MCF 10A (cell line): ENCODE results near the gene CSMD2. TPM values are rescaled to one million over a fixed set of nuclear protein-coding genes. Genes with fewer than 3 reads are reported as not detected.

ENCODE experiments used
- BruUV-seq: library from RNA; stranded (reverse); fragments of 400-500 nt; replicated peaks from 2 replicates; lab custom pipeline; 2021; lab: Mats Ljungman, UMichigan
- CTCF ChIA-PET: fragments of 300-600 bp; sonication (Branson Sonifier 250); formaldehyde crosslinking; extraction: SDS; loops from one replicate; lab custom pipeline; 2021; ENCODE audit warnings: antibody characterized with exemption, inconsistent platforms; lab: Yijun Ruan, JAX
- POLR2A ChIA-PET: fragments of 300-600, 350-650 bp; sonication (Branson Sonifier 250); formaldehyde crosslinking; extraction: SDS; loops from one replicate; lab custom pipeline; 2020; ENCODE audit warnings: antibody characterized with exemption, inconsistent platforms; lab: Yijun Ruan, JAX
- DNase-seq: peaks from one replicate; pipeline ENCODE4 v3.0.0-alpha.2; 2018; ENCODE audit not compliant: unreplicated experiment
- H3K27ac Mint-ChIP-seq: one replicate; pipeline ENCODE4 v1.8.0; 2022; ENCODE audit warnings: mild to moderate bottlenecking, low read depth, mixed read lengths; ENCODE audit not compliant: unreplicated experiment
- H3K27me3 Mint-ChIP-seq: one replicate; pipeline ENCODE4 v1.8.0; 2022; ENCODE audit warnings: mixed read lengths; ENCODE audit not compliant: insufficient read depth, unreplicated experiment
- H3K36me3 Mint-ChIP-seq: one replicate; pipeline ENCODE4 v1.8.0; 2022; ENCODE audit warnings: mild to moderate bottlenecking, moderate library complexity, mixed read lengths; ENCODE audit not compliant: insufficient read depth, unreplicated experiment
- H3K4me1 Mint-ChIP-seq: one replicate; pipeline ENCODE4 v1.8.0; 2022; ENCODE audit warnings: mixed read lengths; ENCODE audit not compliant: insufficient read depth, unreplicated experiment
- H3K4me3 Mint-ChIP-seq: one replicate; pipeline ENCODE4 v1.8.0; 2022; ENCODE audit warnings: mild to moderate bottlenecking, moderate library complexity, mixed read lengths; ENCODE audit not compliant: unreplicated experiment
- H3K9me3 Mint-ChIP-seq: one replicate; pipeline ENCODE4 v1.8.0; 2022; ENCODE audit warnings: mixed read lengths; ENCODE audit not compliant: unreplicated experiment
- CTCF ChIP-seq: fragments of 200-600 bp; IDR thresholded peaks from one replicate; pipeline ENCODE4 v1.8.0; 2022; ENCODE audit warnings: antibody characterized with exemption, mild to moderate bottlenecking; ENCODE audit not compliant: unreplicated experiment
- intact Hi-C: fragments of 100-400 bp; cut with micrococcal nuclease; formaldehyde crosslinking; loops from 2 replicates; pipeline ENCODE4 v1.14.1; 2022
- total RNA-seq: library from RNA; stranded (reverse); gene quantifications from 2 replicates; pipeline ENCODE4 v1.2.3, GENCODE V29; 2022

The CSMD2 gene
- total RNA-seq, 1 experiment from 2014 or later = not detected

- H3K4me3 Mint-ChIP-seq = no peak overlapping the region
- CTCF ChIA-PET = interaction anchor here (0.5 to 3.2 kb wide), 24 partner anchors 9 to 630 kb away, joined by 3 to 31 read pairs (median 4); no protein-coding TSS in a partner anchor
These were observed 51.7 kb downstream of the CSMD2 start for GRCh38 chr1:34113362-34113761.

GRCh38 chr1:34108711-34109110 lies 56.3 kb downstream of the CSMD2 start:
- Mint-ChIP-seq H3K27ac (no peak overlapping the region), H3K36me3 (no peaks in the 10 kb centered on the region), H3K4me1 (no peaks in the 10 kb centered on the region), H3K4me3 (no peak overlapping the region), H3K27me3 (no peaks in the 10 kb centered on the region), H3K9me3 (peaks cover 29% of the 10 kb centered on the region)
- no peak for DNase-seq
- no TSS peak for BruUV-seq
- ChIA-PET POLR2A (interaction anchor here (0.9 kb wide), 1 partner anchor 274 kb away, joined by 3 read pairs; no protein-coding TSS in a partner anchor), CTCF (no interaction called here)
- intact Hi-C loops = no loop called here
- no peak for TF ChIP-seq CTCF

More at GRCh38 chr1:34113362-34113761, 51.7 kb downstream of the CSMD2 start:
- H3K27ac Mint-ChIP-seq = no peak overlapping the region
- no peaks in the 10 kb centered on the region for H3K36me3 Mint-ChIP-seq
- peaks cover 44% of the 10 kb centered on the region for H3K9me3 Mint-ChIP-seq
- H3K27me3 Mint-ChIP-seq = no peaks in the 10 kb centered on the region
- no peaks in the 10 kb centered on the region for H3K4me1 Mint-ChIP-seq
- DNase-seq = no peak
- TF ChIP-seq CTCF = no peak
- no TSS peak for BruUV-seq
- intact Hi-C loops = no loop called here
- POLR2A ChIA-PET = no interaction called here

- no peaks in the 10 kb centered on the region for H3K27me3 Mint-ChIP-seq
- peaks cover 29% of the 10 kb centered on the region for H3K9me3 Mint-ChIP-seq
- H3K4me1 Mint-ChIP-seq = no peaks in the 10 kb centered on the region
- BruUV-seq = no TSS peak
- no peak overlapping the region for H3K4me3 Mint-ChIP-seq
- no peak for DNase-seq
- no peak overlapping the region for H3K27ac Mint-ChIP-seq
- CTCF ChIA-PET = no interaction called here
- no peak for TF ChIP-seq CTCF
- POLR2A ChIA-PET = no interaction called here
- intact Hi-C loops = no loop called here
- H3K36me3 Mint-ChIP-seq = no peaks in the 10 kb centered on the region
These were observed 56.8 kb downstream of the CSMD2 start for GRCh38 chr1:34108269-34108668.

GRCh38 chr1:34101151-34101550 lies 63.9 kb downstream of the CSMD2 start:
- no peak overlapping the region for H3K27ac Mint-ChIP-seq
- DNase-seq = no peak
- no peaks in the 10 kb centered on the region for H3K4me1 Mint-ChIP-seq
- intact Hi-C loops = no loop called here
- no peak for TF ChIP-seq CTCF
- ChIA-PET POLR2A (no interaction called here), CTCF (interaction anchor here (0.7 kb wide), 1 partner anchor 60 kb away, joined by 3 read pairs; no protein-coding TSS in a partner anchor)
- H3K36me3 Mint-ChIP-seq = no peaks in the 10 kb centered on the region
- no peaks in the 10 kb centered on the region for H3K27me3 Mint-ChIP-seq
- no peak overlapping the region for H3K4me3 Mint-ChIP-seq
- H3K9me3 Mint-ChIP-seq = peaks cover 24% of the 10 kb centered on the region
- BruUV-seq = no TSS peak
